ENCODE measurements around the gene TTN.
"Not testable (repeated sequence)": the region's sequence is repeated elsewhere in the genome, so short reads cannot be mapped to it uniquely, and the experiment has no call there.

TTN gene

DNA sequence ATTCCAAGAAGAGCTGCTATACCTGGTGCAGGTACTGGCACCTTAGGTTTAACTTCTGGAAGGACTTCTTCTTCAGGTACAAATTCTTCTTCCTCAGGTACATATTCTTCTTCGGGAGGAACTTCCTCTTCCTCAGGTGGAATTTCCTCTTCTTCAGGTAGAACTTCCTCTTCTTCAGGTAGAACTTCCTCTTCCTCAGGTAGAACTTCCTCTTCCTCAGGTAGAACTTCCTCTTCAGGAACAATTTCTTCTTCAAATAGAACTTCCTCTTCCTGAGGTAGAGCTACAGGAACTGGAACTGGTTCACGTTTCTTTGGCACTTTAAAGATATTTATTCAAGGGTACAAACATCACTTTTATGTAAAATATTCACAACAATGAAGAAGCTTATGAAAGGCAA, 129.6 kb downstream of the TTN start:
- no peaks in the 10 kb centered on the region for H3K9me3 ChIP-seq (ENCODE audit: control insufficient read depth in 2 of 2, low read length in 2 of 2)
- no peaks in the 10 kb centered on the region for H3K36me3 ChIP-seq (ENCODE audit: control insufficient read depth in 2 of 2, insufficient read depth in 2 of 2, low read length in 2 of 2)
- no peak overlapping the region for H3K9ac ChIP-seq (ENCODE audit: low read length in 2 of 2)
- H3K27ac ChIP-seq (ENCODE audit: low read length): no peak overlapping the region
- no peak overlapping the region for H3K4me3 ChIP-seq (ENCODE audit: low read length in 2 of 2)
- no peaks in the 10 kb centered on the region for H3K27me3 ChIP-seq (ENCODE audit: control insufficient read depth in 1 of 2, insufficient read depth in 2 of 2, low read length in 2 of 2)
- no peaks in the 10 kb centered on the region for H3K4me1 ChIP-seq (ENCODE audit: control insufficient read depth, insufficient read depth, low read length)

DNA sequence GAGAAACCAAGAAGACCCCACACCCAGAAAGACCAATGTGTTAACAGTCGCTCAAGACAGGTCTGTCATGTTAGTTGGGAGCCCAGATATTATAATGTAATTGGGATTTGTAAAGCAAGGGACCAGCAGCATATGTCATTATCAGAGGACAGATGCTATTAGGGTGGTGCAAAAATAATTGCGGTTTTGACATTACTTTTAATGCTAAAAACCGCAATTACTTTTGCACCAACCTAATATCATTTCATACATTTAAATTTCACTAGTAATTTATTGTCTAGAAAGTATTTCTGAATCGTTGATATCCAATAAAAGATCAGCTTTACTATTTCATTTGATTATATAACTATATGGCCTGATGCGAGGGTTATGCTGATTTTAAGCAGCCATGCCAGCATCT, 131.2 kb downstream of the TTN start:
- Histone ChIP-seq H3K27me3 (ENCODE audit: control insufficient read depth in 1 of 2, insufficient read depth in 2 of 2, low read length in 2 of 2) (no peaks in the 10 kb centered on the region), H3K27ac (ENCODE audit: low read length) (no peak overlapping the region), H3K36me3 (ENCODE audit: control insufficient read depth in 2 of 2, insufficient read depth in 2 of 2, low read length in 2 of 2) (no peaks in the 10 kb centered on the region), H3K9me3 (ENCODE audit: control insufficient read depth in 2 of 2, low read length in 2 of 2) (no peaks in the 10 kb centered on the region), H3K9ac (ENCODE audit: low read length in 2 of 2) (no peak overlapping the region), H3K4me1 (ENCODE audit: control insufficient read depth, insufficient read depth, low read length) (no peaks in the 10 kb centered on the region), H3K4me3 (ENCODE audit: low read length in 2 of 2) (no peak overlapping the region)

- Histone ChIP-seq H3K4me1 (ENCODE audit: control insufficient read depth, insufficient read depth, low read length) (no peaks in the 10 kb centered on the region), H3K27ac (ENCODE audit: low read length) (no peak overlapping the region), H3K27me3 (ENCODE audit: control insufficient read depth in 1 of 2, insufficient read depth in 2 of 2, low read length in 2 of 2) (no peaks in the 10 kb centered on the region), H3K9me3 (ENCODE audit: control insufficient read depth in 2 of 2, low read length in 2 of 2) (no peaks in the 10 kb centered on the region), H3K4me3 (ENCODE audit: low read length in 2 of 2) (no peak overlapping the region), H3K9ac (ENCODE audit: low read length in 2 of 2) (no peak overlapping the region), H3K36me3 (ENCODE audit: control insufficient read depth in 2 of 2, insufficient read depth in 2 of 2, low read length in 2 of 2) (no peaks in the 10 kb centered on the region)
Observed at GRCh38 chr2:178674122-178674521, 133.1 kb downstream of the TTN start.

GRCh38 chr2:178666458-178666857, 140.8 kb downstream of the TTN start:
- Histone ChIP-seq H3K9ac (ENCODE audit: low read length in 2 of 2) (no peak overlapping the region), H3K9me3 (ENCODE audit: control insufficient read depth in 2 of 2, low read length in 2 of 2) (no peaks in the 10 kb centered on the region), H3K36me3 (ENCODE audit: control insufficient read depth in 2 of 2, insufficient read depth in 2 of 2, low read length in 2 of 2) (no peaks in the 10 kb centered on the region), H3K4me1 (ENCODE audit: control insufficient read depth, insufficient read depth, low read length) (no peaks in the 10 kb centered on the region), H3K4me3 (ENCODE audit: low read length in 2 of 2) (no peak overlapping the region), H3K27me3 (ENCODE audit: control insufficient read depth in 1 of 2, insufficient read depth in 2 of 2, low read length in 2 of 2) (no peaks in the 10 kb centered on the region), H3K27ac (ENCODE audit: low read length) (no peak overlapping the region)

GRCh38 chr2:178658480-178658879, 148.7 kb downstream of the TTN start:
- not testable (repeated sequence) for H3K36me3 ChIP-seq (ENCODE audit: control insufficient read depth in 2 of 2, insufficient read depth in 2 of 2, low read length in 2 of 2); H3K9me3 ChIP-seq (ENCODE audit: control insufficient read depth in 2 of 2, low read length in 2 of 2); H3K4me3 ChIP-seq (ENCODE audit: low read length in 2 of 2); H3K27me3 ChIP-seq (ENCODE audit: control insufficient read depth in 1 of 2, insufficient read depth in 2 of 2, low read length in 2 of 2); H3K4me1 ChIP-seq (ENCODE audit: control insufficient read depth, insufficient read depth, low read length); H3K27ac ChIP-seq (ENCODE audit: low read length); H3K9ac ChIP-seq (ENCODE audit: low read length in 2 of 2)

DNA sequence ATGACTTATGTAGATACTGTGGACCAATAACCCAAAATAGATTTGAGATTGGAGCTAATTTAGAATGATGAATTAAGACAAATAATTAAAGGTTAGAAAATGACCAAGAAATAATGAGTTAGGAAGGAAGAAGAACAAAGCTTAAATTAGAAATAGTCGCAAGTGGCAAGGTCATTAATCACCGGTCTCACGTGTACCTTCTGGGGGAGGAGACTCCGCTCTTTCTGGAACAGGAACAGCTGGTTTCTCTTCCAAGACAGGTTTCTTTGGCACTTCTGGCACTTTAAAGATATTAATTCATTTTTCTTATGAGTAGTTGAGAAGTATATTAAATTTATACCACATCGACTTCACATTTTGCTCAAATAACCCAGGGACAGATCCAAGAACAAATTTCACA, 156.7 kb downstream of the TTN start:
- Histone ChIP-seq H3K4me3 (ENCODE audit: low read length in 2 of 2) (no peak overlapping the region), H3K9me3 (ENCODE audit: control insufficient read depth in 2 of 2, low read length in 2 of 2) (no peaks in the 10 kb centered on the region), H3K27me3 (ENCODE audit: control insufficient read depth in 1 of 2, insufficient read depth in 2 of 2, low read length in 2 of 2) (no peaks in the 10 kb centered on the region), H3K9ac (ENCODE audit: low read length in 2 of 2) (no peak overlapping the region), H3K27ac (ENCODE audit: low read length) (no peak overlapping the region), H3K4me1 (ENCODE audit: control insufficient read depth, insufficient read depth, low read length) (no peaks in the 10 kb centered on the region), H3K36me3 (ENCODE audit: control insufficient read depth in 2 of 2, insufficient read depth in 2 of 2, low read length in 2 of 2) (no peaks in the 10 kb centered on the region)

DNA sequence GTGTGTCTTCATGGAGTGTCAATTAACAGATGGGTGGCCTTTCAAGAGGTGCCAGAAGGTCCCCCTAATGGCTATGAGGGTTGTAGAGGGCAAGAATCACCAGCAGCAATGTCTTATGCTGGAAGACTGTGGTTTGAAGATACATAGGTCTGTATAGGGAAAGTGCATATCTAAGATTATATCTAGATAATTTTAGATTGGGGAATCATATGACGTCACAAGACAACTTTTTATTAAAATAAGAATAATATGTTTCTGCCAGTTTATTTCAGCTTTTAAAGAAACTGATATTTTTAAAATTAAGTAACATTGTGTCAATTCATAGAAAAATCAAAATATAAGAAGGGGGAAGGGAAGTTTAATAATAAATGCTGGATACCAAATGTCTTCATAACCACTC, 162.3 kb downstream of the TTN start:
- H3K9me3 ChIP-seq (ENCODE audit: control insufficient read depth in 2 of 2, low read length in 2 of 2): no peaks in the 10 kb centered on the region
- no peak overlapping the region for H3K4me3 ChIP-seq (ENCODE audit: low read length in 2 of 2)
- no peak overlapping the region for H3K27ac ChIP-seq (ENCODE audit: low read length)
- H3K36me3 ChIP-seq (ENCODE audit: control insufficient read depth in 2 of 2, insufficient read depth in 2 of 2, low read length in 2 of 2): no peaks in the 10 kb centered on the region
- no peaks in the 10 kb centered on the region for H3K4me1 ChIP-seq (ENCODE audit: control insufficient read depth, insufficient read depth, low read length)
- H3K27me3 ChIP-seq (ENCODE audit: control insufficient read depth in 1 of 2, insufficient read depth in 2 of 2, low read length in 2 of 2): no peaks in the 10 kb centered on the region
- no peak overlapping the region for H3K9ac ChIP-seq (ENCODE audit: low read length in 2 of 2)

DNA sequence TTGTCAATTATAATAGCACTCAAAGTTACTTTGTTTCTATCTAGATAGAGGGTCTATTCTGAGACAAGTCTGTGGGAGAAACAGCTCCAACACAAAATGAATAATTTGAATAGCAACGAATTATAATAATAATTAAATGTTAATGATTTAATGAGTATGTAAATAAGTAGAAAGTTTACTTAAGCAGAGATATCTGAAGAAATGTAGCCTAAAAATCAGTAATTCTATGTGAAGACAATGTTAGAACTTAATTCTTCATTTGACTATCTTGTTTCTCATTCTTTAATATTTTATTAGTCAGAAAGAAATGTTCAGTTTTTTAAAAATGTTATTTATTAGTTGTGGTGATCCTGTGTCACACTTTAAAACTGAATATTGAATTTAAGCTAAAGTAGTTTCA, 165.7 kb downstream of the TTN start:
- Histone ChIP-seq H3K9ac (ENCODE audit: low read length in 2 of 2) (no peak overlapping the region), H3K36me3 (ENCODE audit: control insufficient read depth in 2 of 2, insufficient read depth in 2 of 2, low read length in 2 of 2) (no peaks in the 10 kb centered on the region), H3K4me1 (ENCODE audit: control insufficient read depth, insufficient read depth, low read length) (no peaks in the 10 kb centered on the region), H3K27me3 (ENCODE audit: control insufficient read depth in 1 of 2, insufficient read depth in 2 of 2, low read length in 2 of 2) (no peaks in the 10 kb centered on the region), H3K27ac (ENCODE audit: low read length) (no peak overlapping the region), H3K9me3 (ENCODE audit: control insufficient read depth in 2 of 2, low read length in 2 of 2) (no peaks in the 10 kb centered on the region), H3K4me3 (ENCODE audit: low read length in 2 of 2) (no peak overlapping the region)

- no peaks in the 10 kb centered on the region for H3K4me1 ChIP-seq (ENCODE audit: control insufficient read depth, insufficient read depth, low read length)
Observed at GRCh38 chr2:178635897-178636296, 171.3 kb downstream of the TTN start.

GRCh38 chr2:178632729-178633128, 174.5 kb downstream of the TTN start:
- H3K27me3 ChIP-seq (ENCODE audit: control insufficient read depth in 1 of 2, insufficient read depth in 2 of 2, low read length in 2 of 2): no peaks in the 10 kb centered on the region
- H3K27ac ChIP-seq (ENCODE audit: low read length): no peak overlapping the region
- no peaks in the 10 kb centered on the region for H3K9me3 ChIP-seq (ENCODE audit: control insufficient read depth in 2 of 2, low read length in 2 of 2)
- H3K36me3 ChIP-seq (ENCODE audit: control insufficient read depth in 2 of 2, insufficient read depth in 2 of 2, low read length in 2 of 2): no peaks in the 10 kb centered on the region
- no peaks in the 10 kb centered on the region for H3K4me1 ChIP-seq (ENCODE audit: control insufficient read depth, insufficient read depth, low read length)
- no peak overlapping the region for H3K4me3 ChIP-seq (ENCODE audit: low read length in 2 of 2)
- H3K9ac ChIP-seq (ENCODE audit: low read length in 2 of 2): no peak overlapping the region

More at GRCh38 chr2:178635897-178636296, 171.3 kb downstream of the TTN start:
- H3K27ac ChIP-seq (ENCODE audit: low read length): no peak overlapping the region
- H3K27me3 ChIP-seq (ENCODE audit: control insufficient read depth in 1 of 2, insufficient read depth in 2 of 2, low read length in 2 of 2): no peaks in the 10 kb centered on the region
- no peaks in the 10 kb centered on the region for H3K36me3 ChIP-seq (ENCODE audit: control insufficient read depth in 2 of 2, insufficient read depth in 2 of 2, low read length in 2 of 2)
- H3K4me3 ChIP-seq (ENCODE audit: low read length in 2 of 2): no peak overlapping the region
- H3K9me3 ChIP-seq (ENCODE audit: control insufficient read depth in 2 of 2, low read length in 2 of 2): no peaks in the 10 kb centered on the region
- H3K9ac ChIP-seq (ENCODE audit: low read length in 2 of 2): no peak overlapping the region

DNA sequence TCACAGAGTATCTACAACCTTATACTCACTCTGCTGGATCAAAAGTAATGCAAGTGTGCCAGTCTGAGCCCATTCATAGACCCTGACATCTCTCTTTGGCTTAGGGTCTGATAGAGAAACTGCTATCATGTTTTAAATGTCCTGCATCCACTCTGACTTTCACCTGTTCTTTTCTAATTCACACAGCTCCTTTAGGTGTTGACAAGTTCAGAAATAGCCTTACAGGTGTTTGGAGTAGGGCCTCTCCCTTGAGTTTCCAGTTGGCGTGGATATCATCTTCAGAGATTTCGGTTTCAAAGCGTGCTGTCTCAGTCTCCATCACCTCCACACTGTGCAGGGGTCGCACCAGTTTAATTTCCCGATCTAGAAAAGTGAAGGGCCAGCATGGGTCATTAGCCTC, 176.6 kb downstream of the TTN start:
- H3K27ac ChIP-seq (ENCODE audit: low read length): no peak overlapping the region
- H3K9ac ChIP-seq (ENCODE audit: low read length in 2 of 2): no peak overlapping the region
- H3K9me3 ChIP-seq (ENCODE audit: control insufficient read depth in 2 of 2, low read length in 2 of 2): no peaks in the 10 kb centered on the region
- no peaks in the 10 kb centered on the region for H3K36me3 ChIP-seq (ENCODE audit: control insufficient read depth in 2 of 2, insufficient read depth in 2 of 2, low read length in 2 of 2)
- no peaks in the 10 kb centered on the region for H3K27me3 ChIP-seq (ENCODE audit: control insufficient read depth in 1 of 2, insufficient read depth in 2 of 2, low read length in 2 of 2)
- H3K4me3 ChIP-seq (ENCODE audit: low read length in 2 of 2): no peak overlapping the region
- H3K4me1 ChIP-seq (ENCODE audit: control insufficient read depth, insufficient read depth, low read length): no peaks in the 10 kb centered on the region

DNA sequence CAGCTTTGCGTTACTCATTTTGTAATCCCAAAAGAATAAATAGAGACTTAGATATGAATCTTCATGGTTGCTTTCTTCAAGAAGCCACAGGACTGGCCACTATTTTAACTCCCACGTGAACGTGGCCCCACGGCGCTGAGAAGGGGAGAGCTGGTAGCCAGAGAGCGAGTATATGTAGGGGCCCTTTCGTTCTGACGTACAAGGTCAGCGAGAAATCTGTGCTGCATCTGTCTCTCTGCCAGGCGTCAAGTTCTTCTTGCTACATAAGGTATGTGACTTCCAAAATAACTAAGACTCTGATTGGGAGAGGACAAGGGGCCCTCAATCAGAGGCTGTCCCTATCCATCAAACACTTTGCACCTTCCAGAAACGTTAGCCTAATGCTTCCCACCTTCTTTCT, 177.8 kb downstream of the TTN start:
- Histone ChIP-seq H3K4me3 (ENCODE audit: low read length in 2 of 2) (no peak overlapping the region), H3K27me3 (ENCODE audit: control insufficient read depth in 1 of 2, insufficient read depth in 2 of 2, low read length in 2 of 2) (no peaks in the 10 kb centered on the region), H3K9me3 (ENCODE audit: control insufficient read depth in 2 of 2, low read length in 2 of 2) (no peaks in the 10 kb centered on the region), H3K36me3 (ENCODE audit: control insufficient read depth in 2 of 2, insufficient read depth in 2 of 2, low read length in 2 of 2) (no peaks in the 10 kb centered on the region), H3K9ac (ENCODE audit: low read length in 2 of 2) (no peak overlapping the region), H3K4me1 (ENCODE audit: control insufficient read depth, insufficient read depth, low read length) (no peaks in the 10 kb centered on the region), H3K27ac (ENCODE audit: low read length) (no peak overlapping the region)
